OCI-LY3 (cell line): ENCODE data around the gene AKTIP.
A peak's percentile ranks its signal among the peaks of the same experiment; 100 is the strongest.

Experiments
- H2AFZ ChIP-seq: fragments of 200-600, 300-600 bp; shearing (Covaris generic); 2 replicates; pipeline ENCODE4 v1.6.0; 2014; ENCODE audit warnings: antibody characterized with exemption, low read depth, low read length
- H3K27ac ChIP-seq: fragments of 200-600, 300-600 bp; sonication (generic); 2 replicates; pipeline ENCODE4 v1.5.1; 2014; ENCODE audit warnings: mild to moderate bottlenecking, low read length, moderate library complexity, mixed read lengths
- H3K27me3 ChIP-seq: fragments of 200-600, 300-600 bp; sonication (generic); 2 replicates; pipeline ENCODE4 v1.6.1; 2014; ENCODE audit warnings: low read depth, low read length, mixed read lengths
- H3K36me3 ChIP-seq: fragments of 200-600, 300-600 bp; sonication (generic); replicated peaks from 2 replicates; pipeline ENCODE3; 2014; ENCODE audit warnings: low read depth, low read length, mixed read lengths
- H3K4me1 ChIP-seq: fragments of 300-600, 200-600 bp; sonication (generic); 2 replicates; pipeline ENCODE4 v1.6.1; 2014; ENCODE audit warnings: low read length, mixed read lengths
- H3K4me2 ChIP-seq: fragments of 200-600, 300-600 bp; sonication (generic); 2 replicates; pipeline ENCODE4 v1.6.1; 2014; ENCODE audit warnings: low read length, mixed read lengths
- H3K4me3 ChIP-seq: fragments of 300-600, 200-600 bp; sonication (generic); 2 replicates; pipeline ENCODE4 v1.5.1; 2014; ENCODE audit warnings: antibody characterized with exemption, mild to moderate bottlenecking, low read length, moderate library complexity
- H3K79me2 ChIP-seq: fragments of 300-600, 200-600 bp; shearing (Covaris generic); 2 replicates; pipeline ENCODE4 v1.6.1; 2014; ENCODE audit warnings: mild to moderate bottlenecking, low read length, mixed read lengths
- H3K9ac ChIP-seq: fragments of 300-600, 200-600 bp; shearing (Covaris generic); 2 replicates; pipeline ENCODE4 v1.6.0; 2014; ENCODE audit warnings: mild to moderate bottlenecking, low read length, moderate library complexity
- H3K9me3 ChIP-seq: fragments of 200-600, 300-600 bp; shearing (Covaris generic); 2 replicates; pipeline ENCODE4 v1.6.1; 2014; ENCODE audit warnings: low read length, mixed read lengths; ENCODE audit not compliant: insufficient read depth
- H4K20me1 ChIP-seq: fragments of 200-600, 300-600 bp; sonication (generic); 2 replicates; pipeline ENCODE4 v1.6.1; 2016; ENCODE audit warnings: low read length, mixed read lengths; ENCODE audit not compliant: insufficient read depth
- EZH2phosphoT487 ChIP-seq: fragments of 200-600 bp; shearing (Covaris generic); IDR thresholded peaks from 2 replicates; pipeline ENCODE4 v1.6.1; 2018; ENCODE audit warnings: antibody characterized with exemption, mixed run types, low read depth
- TF ChIP-seq, protein P1 (sequence below): fragments of 200-600, 300-600 bp; sonication (generic); IDR thresholded peaks from 2 replicates; pipeline ENCODE4 v1.5.1; 2014; ENCODE audit warnings: antibody characterized with exemption, low read length, low read depth

AKTIP gene

DNA sequence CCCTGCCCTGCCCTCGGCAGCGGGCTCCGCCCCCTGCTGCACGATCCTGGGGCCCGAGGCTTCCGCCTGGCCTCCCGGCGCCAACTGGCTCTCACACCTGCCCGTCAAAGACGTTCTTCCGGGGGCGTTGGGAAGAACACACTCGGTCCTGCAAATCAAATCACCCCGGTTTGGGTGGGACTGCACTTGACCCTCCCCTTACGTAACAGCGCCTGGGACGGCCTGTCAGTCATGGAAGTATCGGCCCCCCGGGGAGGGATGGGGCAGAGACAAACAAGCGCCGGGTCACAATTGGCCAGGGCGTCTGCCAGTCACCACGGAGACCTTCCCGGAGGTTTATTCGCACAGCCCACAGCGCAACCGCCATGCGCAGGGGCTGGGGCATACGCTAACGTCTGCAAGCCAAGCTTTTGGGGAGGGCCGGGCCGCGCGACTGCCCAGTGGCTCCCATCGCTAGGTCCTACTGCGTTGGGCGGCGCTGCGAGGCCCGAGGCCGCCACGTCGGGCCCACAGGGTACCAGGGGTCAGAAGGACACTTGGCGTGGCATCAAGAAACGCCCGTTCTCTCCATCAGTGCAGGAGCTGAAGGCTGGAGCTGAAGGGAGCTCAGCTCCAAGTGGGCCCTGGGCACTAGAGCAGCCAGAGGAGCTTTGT lies 388 bp upstream of the AKTIP start:
- Histone ChIP-seq H4K20me1 (no peaks in the 10 kb centered on the region), H3K9ac (peak overlapping the region; percentile 86), H3K79me2 (0 out of 2 replicates have a peak, but pooled peaks cover 6% of the 10 kb centered on the region), H3K9me3 (no peaks in the 10 kb centered on the region), H3K27ac (peak overlapping the region; percentile 58), H3K4me1 (peaks cover 12% of the 10 kb centered on the region), H3K36me3 (peaks cover 2% of the 10 kb centered on the region), H3K4me2 (peak overlapping the region; percentile 93), H3K4me3 (peak overlapping the region; percentile 92), H2AFZ (peak overlapping the region; percentile 73; the same call in 1 of the 2 replicates), H3K27me3 (0 out of 2 replicates have a peak, but pooled peaks cover 2% of the 10 kb centered on the region)
- TF ChIP-seq, protein P1, sequence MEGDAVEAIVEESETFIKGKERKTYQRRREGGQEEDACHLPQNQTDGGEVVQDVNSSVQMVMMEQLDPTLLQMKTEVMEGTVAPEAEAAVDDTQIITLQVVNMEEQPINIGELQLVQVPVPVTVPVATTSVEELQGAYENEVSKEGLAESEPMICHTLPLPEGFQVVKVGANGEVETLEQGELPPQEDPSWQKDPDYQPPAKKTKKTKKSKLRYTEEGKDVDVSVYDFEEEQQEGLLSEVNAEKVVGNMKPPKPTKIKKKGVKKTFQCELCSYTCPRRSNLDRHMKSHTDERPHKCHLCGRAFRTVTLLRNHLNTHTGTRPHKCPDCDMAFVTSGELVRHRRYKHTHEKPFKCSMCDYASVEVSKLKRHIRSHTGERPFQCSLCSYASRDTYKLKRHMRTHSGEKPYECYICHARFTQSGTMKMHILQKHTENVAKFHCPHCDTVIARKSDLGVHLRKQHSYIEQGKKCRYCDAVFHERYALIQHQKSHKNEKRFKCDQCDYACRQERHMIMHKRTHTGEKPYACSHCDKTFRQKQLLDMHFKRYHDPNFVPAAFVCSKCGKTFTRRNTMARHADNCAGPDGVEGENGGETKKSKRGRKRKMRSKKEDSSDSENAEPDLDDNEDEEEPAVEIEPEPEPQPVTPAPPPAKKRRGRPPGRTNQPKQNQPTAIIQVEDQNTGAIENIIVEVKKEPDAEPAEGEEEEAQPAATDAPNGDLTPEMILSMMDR: no peak
- no peak for TF ChIP-seq EZH2phosphoT487

GRCh38 chr16:53501216-53501859 lies 1.7 kb downstream of the AKTIP start:
- no peaks in the 10 kb centered on the region for H3K9me3 ChIP-seq
- no peak overlapping the region for H3K27ac ChIP-seq
- 0 out of 2 replicates have a peak, but pooled peaks cover 6% of the 10 kb centered on the region for H3K79me2 ChIP-seq
- H3K36me3 ChIP-seq: peaks cover 2% of the 10 kb centered on the region
- no peaks in the 10 kb centered on the region for H3K27me3 ChIP-seq
- peaks cover 12% of the 10 kb centered on the region for H3K4me1 ChIP-seq
- H4K20me1 ChIP-seq: no peaks in the 10 kb centered on the region
- H3K9ac ChIP-seq: no peak overlapping the region
- H2AFZ ChIP-seq: no peak overlapping the region
- H3K4me3 ChIP-seq: no peak overlapping the region
- H3K4me2 ChIP-seq: peak overlapping the region; percentile 92
- TF ChIP-seq EZH2phosphoT487: no peak
- TF ChIP-seq, protein P1: no peak

DNA sequence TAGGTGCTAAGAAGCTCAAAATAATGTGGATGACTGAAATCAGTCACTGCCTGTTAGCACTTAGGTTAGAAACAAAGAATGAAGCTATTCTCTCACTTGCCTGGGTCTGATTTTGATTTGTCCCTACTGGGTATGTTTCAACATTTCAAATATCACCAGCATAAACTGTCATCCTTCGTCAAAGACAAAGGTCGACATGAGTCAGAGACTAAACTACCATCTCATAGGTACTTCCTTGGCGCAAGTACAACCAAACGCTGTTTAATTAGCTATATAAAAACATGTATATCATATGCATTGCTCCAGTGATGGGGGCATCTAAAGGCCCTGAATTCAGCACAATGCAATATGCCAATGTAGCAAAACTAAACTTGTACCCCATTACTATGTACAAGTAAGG lies 4.0 kb downstream of the AKTIP start:
- no peak overlapping the region for H3K27ac ChIP-seq
- no peak overlapping the region for H3K4me2 ChIP-seq
- H3K27me3 ChIP-seq: no peaks in the 10 kb centered on the region
- H3K79me2 ChIP-seq: 0 out of 2 replicates have a peak, but pooled peaks cover 6% of the 10 kb centered on the region
- H4K20me1 ChIP-seq: no peaks in the 10 kb centered on the region
- no peak overlapping the region for H3K4me3 ChIP-seq
- TF ChIP-seq, protein P1: no peak
- no peak for TF ChIP-seq EZH2phosphoT487
- no peak overlapping the region for H2AFZ ChIP-seq
- H3K4me1 ChIP-seq: peaks cover 7% of the 10 kb centered on the region
- no peaks in the 10 kb centered on the region for H3K9me3 ChIP-seq
- no peak overlapping the region for H3K9ac ChIP-seq
- H3K36me3 ChIP-seq: peaks cover 18% of the 10 kb centered on the region

- Histone ChIP-seq H3K36me3 (peaks cover 35% of the 10 kb centered on the region), H3K4me1 (no peaks in the 10 kb centered on the region), H3K4me2 (no peak overlapping the region), H3K9ac (no peak overlapping the region), H3K4me3 (no peak overlapping the region), H3K9me3 (no peaks in the 10 kb centered on the region), H3K79me2 (no peaks in the 10 kb centered on the region), H4K20me1 (no peaks in the 10 kb centered on the region), H2AFZ (no peak overlapping the region), H3K27ac (no peak overlapping the region), H3K27me3 (no peaks in the 10 kb centered on the region)
- no peak for TF ChIP-seq EZH2phosphoT487
- TF ChIP-seq, protein P1: no peak
These were observed 7.7 kb downstream of the AKTIP start for GRCh38 chr16:53495325-53495724.
